HTERT RPE-1 (cell line): ENCODE data around the gene EGFR.

Experiments used
- in situ Hi-C: fragments of 300-500 bp; cut with MboI; formaldehyde crosslinking; loops from 4 replicates; pipeline ENCODE4 v1.14.3; 2020; ENCODE audit warnings: low sequenced_read_pairs

EGFR gene

DNA sequence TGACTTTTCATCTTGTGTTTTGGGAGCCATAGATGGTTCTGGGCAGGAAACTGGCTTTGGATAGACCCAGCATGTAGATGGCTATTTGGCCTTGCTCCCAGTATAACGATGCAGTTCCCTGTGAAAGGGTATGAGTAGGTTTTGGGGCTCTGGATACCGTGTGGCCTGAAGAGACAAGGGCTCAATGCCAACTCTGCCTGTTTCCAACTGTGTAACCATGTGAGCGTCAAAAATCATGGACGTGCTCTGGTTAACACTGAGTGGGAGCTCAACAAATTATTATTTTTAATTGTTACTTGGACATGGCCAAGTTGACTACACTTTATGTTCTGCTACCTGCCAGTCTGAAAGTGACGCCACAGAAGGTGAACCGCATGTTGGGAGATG lies 41.8 kb downstream of the EGFR start:
- in situ Hi-C loops = no loop called here

DNA sequence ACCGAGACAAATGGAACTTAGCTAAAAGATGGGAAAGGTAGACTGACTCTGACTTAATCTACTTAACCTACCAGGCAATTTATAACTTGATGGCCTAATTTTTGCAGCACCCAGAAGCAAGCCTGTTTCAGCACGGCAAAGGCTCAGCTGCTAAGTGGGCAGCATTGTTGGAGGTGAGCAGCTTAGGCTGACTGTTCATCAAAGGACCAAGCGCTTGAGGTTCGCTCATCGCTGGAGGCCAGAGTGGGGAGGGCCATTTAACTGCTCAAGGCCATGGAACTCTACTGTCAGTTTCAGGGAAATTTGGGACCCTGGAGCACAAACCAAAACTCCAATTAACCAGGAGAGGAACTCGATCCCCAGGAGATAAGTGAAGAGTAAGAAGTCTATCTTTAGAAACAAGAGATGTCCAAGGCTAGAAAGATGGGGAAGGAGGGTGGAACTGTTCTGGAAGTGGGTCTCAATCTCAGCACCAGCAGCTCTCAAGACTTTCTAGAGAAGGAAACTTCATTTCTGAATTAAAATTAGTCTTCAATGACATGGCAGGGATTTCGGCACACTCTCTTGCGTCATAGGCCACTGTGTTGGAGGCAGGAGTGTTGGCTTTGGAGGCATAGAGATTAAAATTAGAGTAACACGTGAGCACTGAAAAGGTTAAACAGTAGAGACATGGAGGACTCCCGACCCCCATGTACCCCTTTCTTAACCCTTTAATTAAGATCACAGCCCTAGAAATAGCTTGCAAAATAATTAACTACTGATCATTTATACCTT lies 43.1 kb downstream of the EGFR start:
- in situ Hi-C loops = no loop called here

- in situ Hi-C loops = no loop called here
Measured at GRCh38 chr7:55063061-55063460, 44.2 kb downstream of the EGFR start.

DNA sequence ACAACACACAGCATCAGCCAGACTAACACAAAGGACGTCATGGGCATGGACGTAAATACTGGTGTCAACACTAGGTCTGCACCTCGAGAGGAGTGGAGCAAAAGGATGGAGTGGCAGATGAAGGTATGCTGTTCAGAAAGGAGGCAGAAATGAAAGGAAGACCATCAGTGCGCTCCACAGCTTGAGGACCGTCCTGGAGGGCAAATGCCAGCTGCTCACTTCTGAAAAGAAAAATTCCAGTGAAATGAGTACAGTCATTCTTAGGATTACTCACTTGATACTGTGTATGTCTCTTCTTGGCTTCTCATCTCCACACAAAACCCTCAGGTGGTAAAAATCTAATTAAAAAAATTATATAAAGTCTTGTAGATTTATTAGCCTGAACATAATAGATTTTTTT lies 44.8 kb downstream of the EGFR start:
- in situ Hi-C loops = no loop called here

DNA sequence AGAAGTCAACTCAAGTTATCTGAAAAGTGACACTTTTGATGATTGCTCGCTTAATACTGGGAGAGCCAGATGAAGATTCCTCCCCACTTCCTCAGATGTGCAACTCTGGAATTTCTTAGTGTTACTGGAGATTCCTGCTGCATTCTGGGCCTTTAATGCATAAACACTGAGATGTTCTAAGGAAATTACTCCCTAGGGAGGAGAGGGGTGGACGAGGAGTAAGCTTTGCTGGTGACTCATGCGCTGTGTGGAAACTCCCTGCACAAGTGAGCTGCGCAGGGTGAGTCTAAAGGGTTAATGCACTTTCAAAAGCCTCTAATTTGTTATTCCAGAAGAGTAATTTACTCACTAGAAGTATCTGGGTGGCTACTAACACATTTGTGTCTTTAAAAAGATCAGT lies 46.3 kb downstream of the EGFR start:
- in situ Hi-C loops = no loop called here

- in situ Hi-C loops = no loop called here
Measured at GRCh38 chr7:55065511-55066229, 46.9 kb downstream of the EGFR start.

DNA sequence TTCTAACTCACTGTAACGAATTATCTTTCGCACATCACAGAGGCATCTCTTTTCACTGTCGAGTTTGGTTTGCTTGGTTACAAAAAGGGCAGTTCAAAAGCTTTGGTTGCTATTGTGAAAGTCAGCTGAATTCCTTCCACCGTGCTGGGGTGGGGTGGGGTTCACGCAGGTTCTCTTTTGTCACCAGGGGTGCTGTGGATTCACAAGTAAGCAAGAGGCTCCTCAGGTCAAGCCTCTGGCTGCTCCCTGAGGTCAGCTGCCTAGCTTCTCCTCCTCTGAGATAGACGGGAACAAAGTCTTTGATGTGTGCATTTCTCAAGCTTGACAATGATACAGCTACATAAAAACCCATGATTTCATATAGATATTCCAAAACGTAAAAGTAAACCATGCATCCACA lies 47.7 kb downstream of the EGFR start:
- in situ Hi-C loops = no loop called here

DNA sequence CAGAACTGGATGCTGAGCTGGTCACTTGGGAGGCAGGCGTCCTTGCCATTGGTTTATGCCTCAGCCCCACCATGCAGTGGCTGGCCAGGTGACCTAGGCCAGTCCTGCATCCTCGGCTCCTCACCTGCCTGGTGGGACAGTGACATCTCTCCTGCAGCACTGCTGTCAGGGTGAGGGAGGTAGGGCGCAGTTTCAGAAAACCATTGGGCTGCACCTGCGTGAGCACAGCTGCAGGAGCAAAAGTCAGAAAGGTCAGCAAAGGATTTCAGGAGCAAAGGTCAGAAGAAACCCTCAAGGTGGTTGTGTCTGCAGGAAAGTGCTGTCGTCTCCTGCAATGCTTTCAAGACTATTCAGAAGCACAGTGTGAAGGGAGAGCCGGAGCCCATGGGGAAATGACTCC lies 48.1 kb downstream of the EGFR start:
- in situ Hi-C loops = no loop called here

GRCh38 chr7:55067748-55068147 lies 48.9 kb downstream of the EGFR start:
- in situ Hi-C loops = no loop called here

- in situ Hi-C loops = no loop called here
Measured at GRCh38 chr7:55069271-55069792, 50.5 kb downstream of the EGFR start.

DNA sequence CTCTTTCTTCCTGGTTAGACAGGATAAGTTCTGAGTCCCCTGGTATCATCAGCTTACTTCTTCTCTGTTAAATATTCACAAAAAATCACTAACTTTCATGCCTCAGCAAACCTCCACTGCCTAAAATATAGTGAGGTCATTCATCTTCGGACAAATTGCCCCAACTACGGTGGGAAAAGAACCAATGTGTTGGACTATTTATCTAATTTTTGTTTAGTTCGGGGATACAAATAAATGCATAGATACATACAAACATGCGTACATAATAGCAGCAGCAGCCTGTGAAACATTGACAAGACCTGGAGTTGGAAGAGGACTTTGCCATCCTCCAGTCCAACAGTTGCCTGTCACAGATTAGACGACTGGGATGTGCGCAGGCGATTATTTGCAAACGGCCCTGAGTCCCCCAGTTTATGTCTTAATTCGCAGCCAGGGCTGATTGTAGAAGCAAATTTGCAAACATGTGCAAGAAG lies 51.5 kb downstream of the EGFR start:
- in situ Hi-C loops = no loop called here

GRCh38 chr7:55070854-55071253 lies 52.0 kb downstream of the EGFR start:
- in situ Hi-C loops = no loop called here

GRCh38 chr7:55071411-55072175 lies 52.8 kb downstream of the EGFR start:
- in situ Hi-C loops = no loop called here

DNA sequence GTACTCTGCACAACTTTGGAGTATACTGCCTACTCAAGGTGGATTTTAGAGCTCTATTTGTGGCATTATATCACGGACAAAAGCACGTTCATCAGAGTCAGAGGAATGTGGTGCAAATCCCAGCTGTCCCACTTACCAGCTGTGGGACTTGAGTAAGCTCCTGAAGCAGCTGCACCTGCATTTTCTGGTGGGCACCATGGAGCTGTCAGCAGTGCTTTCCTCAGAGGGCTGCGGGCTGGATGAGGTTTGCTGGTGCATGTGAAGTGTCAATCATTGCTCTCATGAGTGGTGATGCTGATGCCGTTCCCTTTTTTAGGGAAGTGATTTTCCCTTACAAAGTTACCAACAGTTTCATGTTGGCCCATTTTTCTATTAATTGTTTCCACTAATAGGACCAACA lies 53.4 kb downstream of the EGFR start:
- in situ Hi-C loops = no loop called here

- in situ Hi-C loops = no loop called here
Measured at GRCh38 chr7:55073051-55073511, 54.3 kb downstream of the EGFR start.

DNA sequence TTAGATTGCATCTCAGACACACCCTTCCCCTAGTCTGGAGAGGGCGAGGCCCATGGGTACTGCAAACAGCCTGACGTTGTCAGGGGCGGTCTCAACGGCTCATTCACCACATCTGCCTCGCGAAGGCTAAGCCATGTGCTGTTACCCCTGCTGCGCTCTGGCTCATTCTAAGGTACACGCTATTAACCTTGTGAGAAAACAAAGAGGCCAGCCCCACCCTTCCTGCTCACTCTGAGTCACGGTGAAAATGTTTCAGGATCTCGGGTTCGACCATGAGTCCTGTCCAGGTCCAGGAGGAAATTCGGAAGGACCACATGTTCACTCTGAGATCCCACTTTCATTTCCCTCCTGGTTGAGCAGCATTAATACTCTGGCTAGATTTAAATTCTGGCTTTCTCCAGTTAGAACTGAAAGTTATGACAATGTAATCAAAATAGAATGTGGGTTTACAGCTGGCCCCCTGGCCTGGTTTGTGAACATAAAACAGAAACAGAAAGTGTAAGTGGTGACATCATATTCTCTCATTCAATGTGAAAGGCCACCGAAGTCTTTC lies 55.2 kb downstream of the EGFR start:
- in situ Hi-C loops = no loop called here

DNA sequence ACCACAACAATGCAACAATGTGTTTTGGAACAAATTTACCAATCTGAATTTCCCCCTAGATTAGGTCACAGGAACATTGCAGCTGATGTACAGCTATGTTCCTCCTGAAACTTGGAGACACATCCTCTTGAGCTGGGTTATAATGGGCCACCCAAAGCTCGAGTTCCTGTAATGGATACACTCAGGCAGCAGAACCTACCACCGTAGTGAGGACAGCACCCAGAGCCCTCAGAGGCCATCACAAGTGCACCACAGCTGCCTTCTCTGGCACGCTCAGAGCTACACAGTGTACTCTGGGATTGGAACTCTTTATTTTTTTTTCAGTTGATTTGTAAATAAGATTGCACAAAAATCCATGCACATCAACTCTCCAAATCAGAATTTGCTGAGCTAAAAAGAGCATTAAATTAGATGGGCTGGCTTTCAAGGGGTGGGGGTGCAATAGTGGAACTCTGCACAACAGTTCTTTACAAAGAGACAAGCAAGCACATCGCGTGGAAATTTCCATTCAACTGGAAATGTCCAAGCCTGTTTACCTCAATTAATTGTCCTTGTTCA lies 56.7 kb downstream of the EGFR start:
- in situ Hi-C loops = no loop called here

GRCh38 chr7:55077561-55078410 lies 59.0 kb downstream of the EGFR start:
- in situ Hi-C loops = no loop called here

GRCh38 chr7:55078465-55079372 lies 59.9 kb downstream of the EGFR start:
- in situ Hi-C loops = no loop called here
